Osteoblast (primary cell): Measurements from ENCODE around the gene FAM98C. TPM values are rescaled to one million over a fixed set of nuclear protein-coding genes. Genes with fewer than 3 reads are reported as not detected.

ENCODE experiments used
- DNase-seq: peaks from one replicate; pipeline ENCODE4 v3.0.0; 2011; ENCODE audit warnings: low spot score, mixed read lengths; ENCODE audit not compliant: insufficient read length; ENCODE audit errors: missing footprints
- H2AFZ ChIP-seq: 2 replicates; pipeline ENCODE4 v1.6.0; 2011; ENCODE audit warnings: mild to moderate bottlenecking, low read length
- H3K27ac ChIP-seq: 2 replicates; pipeline ENCODE4 v1.5.1; 2011; ENCODE audit warnings: mild to moderate bottlenecking, low read depth, low read length, moderate library complexity
- H3K27me3 ChIP-seq: 2 replicates; pipeline ENCODE4 v1.6.0; 2012; ENCODE audit warnings: mild to moderate bottlenecking, control low read depth, inconsistent platforms, low read length, moderate library complexity; ENCODE audit not compliant: insufficient read depth
- H3K36me3 ChIP-seq: 2 replicates; pipeline ENCODE4 v1.5.1; 2011; ENCODE audit warnings: mild to moderate bottlenecking, low read length, control low read depth, moderate library complexity; ENCODE audit not compliant: insufficient read depth
- H3K4me1 ChIP-seq: 2 replicates; pipeline ENCODE4 v1.5.1; 2011; ENCODE audit warnings: mild to moderate bottlenecking, low read length, control low read depth, moderate library complexity; ENCODE audit not compliant: insufficient read depth
- H3K4me2 ChIP-seq: 2 replicates; pipeline ENCODE4 v1.6.0; 2011; ENCODE audit warnings: mild to moderate bottlenecking, low read length; ENCODE audit not compliant: insufficient read depth
- H3K4me3 ChIP-seq: fragments of 200-600 bp; sonication (generic); 3 replicates; pipeline ENCODE4 v1.5.1; 2012; ENCODE audit warnings: mild to moderate bottlenecking, low read length, inconsistent platforms; ENCODE audit not compliant: insufficient read depth
- H3K79me2 ChIP-seq: 2 replicates; pipeline ENCODE4 v1.6.0; 2012; ENCODE audit warnings: mild to moderate bottlenecking, low read length, control low read depth, inconsistent platforms; ENCODE audit not compliant: insufficient read depth
- H3K9me3 ChIP-seq: 2 replicates; pipeline ENCODE4 v1.5.1; 2011; ENCODE audit warnings: low read depth, low read length, control low read depth
- H4K20me1 ChIP-seq: 2 replicates; pipeline ENCODE4 v1.6.0; 2012; ENCODE audit warnings: mild to moderate bottlenecking, low read length, control low read depth; ENCODE audit not compliant: insufficient read depth
- total RNA-seq: library from RNA; depleted of rRNA; stranded (reverse); fragments of >200 nt; gene quantifications from 2 replicates; pipeline ENCODE4 v1.2.3, GENCODE V29; 2012
- TF ChIP-seq, protein P1 (sequence below): IDR thresholded peaks from 2 replicates; pipeline ENCODE4 v1.5.1; 2011; ENCODE audit warnings: mild to moderate bottlenecking, low read depth, low read length, moderate library complexity; ENCODE audit errors: extremely low read depth

FAM98C gene
- total RNA-seq, 1 donor, result 14.1 TPM

DNA sequence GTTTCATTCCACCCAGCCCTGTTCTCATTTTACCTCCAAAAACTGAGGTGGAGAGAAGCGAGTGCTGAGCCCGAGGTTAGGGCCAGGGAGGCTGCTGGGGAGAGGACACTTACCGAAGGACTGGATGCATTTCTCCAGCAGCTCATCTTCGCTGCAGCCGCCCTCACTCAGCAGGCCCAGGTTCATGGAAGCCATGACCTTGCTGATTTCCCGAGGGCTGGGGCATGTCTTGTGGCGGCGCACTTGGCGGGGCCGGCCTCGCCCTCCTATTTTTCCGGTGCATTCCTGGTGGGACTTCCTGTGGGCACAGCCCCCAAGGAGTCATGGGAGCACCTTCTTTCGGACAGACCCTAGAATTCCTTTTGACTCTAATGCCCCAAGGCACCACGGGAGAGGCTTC lies 19.0 kb downstream of the FAM98C start:
- Histone ChIP-seq H3K9me3 (no peaks in the 10 kb centered on the region), H3K4me2 (no peak overlapping the region), H3K27ac (no peak overlapping the region), H3K79me2 (no peaks in the 10 kb centered on the region), H4K20me1 (no peaks in the 10 kb centered on the region), H2AFZ (no peak overlapping the region), H3K4me3 (no peak overlapping the region), H3K27me3 (peaks cover 19% of the 10 kb centered on the region), H3K4me1 (no peaks in the 10 kb centered on the region), H3K36me3 (no peaks in the 10 kb centered on the region)
- TF ChIP-seq, protein P1, sequence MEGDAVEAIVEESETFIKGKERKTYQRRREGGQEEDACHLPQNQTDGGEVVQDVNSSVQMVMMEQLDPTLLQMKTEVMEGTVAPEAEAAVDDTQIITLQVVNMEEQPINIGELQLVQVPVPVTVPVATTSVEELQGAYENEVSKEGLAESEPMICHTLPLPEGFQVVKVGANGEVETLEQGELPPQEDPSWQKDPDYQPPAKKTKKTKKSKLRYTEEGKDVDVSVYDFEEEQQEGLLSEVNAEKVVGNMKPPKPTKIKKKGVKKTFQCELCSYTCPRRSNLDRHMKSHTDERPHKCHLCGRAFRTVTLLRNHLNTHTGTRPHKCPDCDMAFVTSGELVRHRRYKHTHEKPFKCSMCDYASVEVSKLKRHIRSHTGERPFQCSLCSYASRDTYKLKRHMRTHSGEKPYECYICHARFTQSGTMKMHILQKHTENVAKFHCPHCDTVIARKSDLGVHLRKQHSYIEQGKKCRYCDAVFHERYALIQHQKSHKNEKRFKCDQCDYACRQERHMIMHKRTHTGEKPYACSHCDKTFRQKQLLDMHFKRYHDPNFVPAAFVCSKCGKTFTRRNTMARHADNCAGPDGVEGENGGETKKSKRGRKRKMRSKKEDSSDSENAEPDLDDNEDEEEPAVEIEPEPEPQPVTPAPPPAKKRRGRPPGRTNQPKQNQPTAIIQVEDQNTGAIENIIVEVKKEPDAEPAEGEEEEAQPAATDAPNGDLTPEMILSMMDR, result no peak
- no peak for DNase-seq

DNA sequence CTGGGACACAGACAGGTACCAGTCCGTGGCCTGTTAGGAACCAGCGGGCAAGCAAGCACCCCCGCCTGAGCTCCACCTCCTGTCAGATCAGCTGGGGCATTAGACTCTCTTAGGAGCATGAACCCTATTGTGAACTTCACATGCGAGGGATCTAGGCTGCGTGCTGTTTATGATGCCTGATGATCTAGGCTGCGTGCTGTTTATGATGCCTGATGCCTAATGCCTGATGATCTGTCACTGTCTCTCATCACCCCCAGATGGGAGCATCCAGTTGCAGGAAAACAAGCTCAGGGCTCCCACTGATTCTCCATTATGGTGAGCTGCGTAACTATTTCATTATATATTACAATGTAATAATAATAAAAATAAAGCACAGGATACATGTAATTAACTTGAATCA lies 19.5 kb downstream of the FAM98C start:
- peaks cover 17% of the 10 kb centered on the region for H3K27me3 ChIP-seq
- no peaks in the 10 kb centered on the region for H3K79me2 ChIP-seq
- no peaks in the 10 kb centered on the region for H3K36me3 ChIP-seq
- H3K4me2 ChIP-seq, result no peak overlapping the region
- H2AFZ ChIP-seq, result no peak overlapping the region
- H3K27ac ChIP-seq, result no peak overlapping the region
- TF ChIP-seq, protein P1, result no peak
- H3K4me3 ChIP-seq, result no peak overlapping the region
- H3K4me1 ChIP-seq, result no peaks in the 10 kb centered on the region
- no peaks in the 10 kb centered on the region for H4K20me1 ChIP-seq
- no peak for DNase-seq
- no peaks in the 10 kb centered on the region for H3K9me3 ChIP-seq

DNA sequence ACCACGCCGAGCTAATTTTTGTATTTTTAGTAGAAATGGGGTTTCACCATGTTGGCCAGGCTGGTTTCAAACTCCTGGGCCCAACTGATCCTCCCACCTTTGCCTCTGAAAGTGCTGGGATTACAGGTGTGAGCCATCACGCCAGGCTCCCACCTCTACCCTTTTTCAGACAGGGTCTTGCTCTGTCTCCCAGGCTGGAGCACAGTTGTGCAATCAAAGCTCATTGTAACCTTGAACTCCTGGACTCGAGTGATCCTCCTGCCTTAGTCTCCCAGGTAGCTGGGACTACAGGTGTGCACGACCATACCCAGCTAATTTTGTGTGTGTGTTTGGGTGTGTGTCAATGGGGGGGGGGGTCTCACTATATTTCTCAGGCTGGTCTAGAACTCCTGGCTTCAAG lies 21.4 kb downstream of the FAM98C start:
- Histone ChIP-seq H3K36me3 (no peaks in the 10 kb centered on the region), H3K4me1 (no peaks in the 10 kb centered on the region), H3K4me3 (no peak overlapping the region), H3K27me3 (peaks cover 6% of the 10 kb centered on the region), H2AFZ (no peak overlapping the region), H3K4me2 (no peak overlapping the region), H3K9me3 (no peaks in the 10 kb centered on the region), H4K20me1 (no peaks in the 10 kb centered on the region), H3K27ac (no peak overlapping the region), H3K79me2 (no peaks in the 10 kb centered on the region)
- TF ChIP-seq, protein P1, result no peak
- no peak for DNase-seq

DNA sequence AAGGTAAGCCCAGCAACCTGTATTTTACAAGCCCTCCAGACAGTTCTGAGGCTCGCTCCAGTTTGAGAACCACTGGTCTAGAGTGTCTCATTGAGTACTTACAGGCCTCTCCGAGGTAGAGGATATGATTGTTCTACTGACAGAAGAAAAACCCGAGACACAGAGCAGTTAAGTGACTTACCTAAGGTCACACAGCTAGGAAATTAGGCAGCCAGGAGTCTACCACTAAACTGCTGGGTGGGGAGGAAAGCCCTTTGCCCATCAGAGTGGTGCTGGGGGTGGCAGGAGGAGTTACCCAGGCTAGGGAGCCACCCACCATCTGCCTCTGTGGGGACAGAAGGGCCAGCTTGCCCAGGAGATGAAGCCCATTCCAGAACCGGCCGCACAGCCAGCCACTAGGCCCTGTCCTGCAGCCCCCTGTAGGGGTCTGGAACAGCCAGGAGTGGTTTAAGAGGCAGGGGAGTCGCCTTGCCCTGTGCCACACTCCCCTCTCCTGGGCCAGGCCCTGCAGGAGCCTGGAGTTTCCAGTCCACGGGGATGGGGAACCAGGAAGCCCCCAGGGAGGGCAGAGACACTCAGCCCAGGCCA lies 22.4 kb downstream of the FAM98C start:
- Histone ChIP-seq H3K9me3 (no peaks in the 10 kb centered on the region), H2AFZ (no peak overlapping the region), H3K79me2 (no peaks in the 10 kb centered on the region), H3K27me3 (peaks cover 10% of the 10 kb centered on the region), H3K4me3 (no peak overlapping the region), H4K20me1 (no peaks in the 10 kb centered on the region), H3K4me1 (no peaks in the 10 kb centered on the region), H3K4me2 (no peak overlapping the region), H3K36me3 (no peaks in the 10 kb centered on the region), H3K27ac (no peak overlapping the region)
- TF ChIP-seq, protein P1, result no peak
- DNase-seq, result no peak
